SK-N-SH treated with all-trans-retinoic acid at 6 μM for 48 hours (cell line): ENCODE measurements around the gene RPS19BP1.

ENCODE experiments used
- ATAC-seq: fragments of 200-7000 bp; cut with Tn5 transposase; 3 replicates; pipeline ENCODE4 v1.9.1; 2020; ENCODE audit warnings: mild to moderate bottlenecking, moderate library complexity
- ARNTL ChIP-seq: fragments of 450-650 bp; formaldehyde crosslinking; IDR thresholded peaks from 2 replicates; pipeline ENCODE4 v1.5.0; 2020; ENCODE audit warnings: low read depth, mild to moderate bottlenecking, moderate library complexity, borderline replicate concordance
- BACH2 ChIP-seq: fragments of 250-450 bp; sonication (Bioruptor Pico); IDR thresholded peaks from 2 replicates; pipeline ENCODE4 v1.9.0; 2021; ENCODE audit warnings: mild to moderate bottlenecking, borderline replicate concordance
- CSDC2 ChIP-seq: fragments of 250-450 bp; sonication (Bioruptor Pico); IDR thresholded peaks from 2 replicates; pipeline ENCODE4 v1.5.0; 2020; ENCODE audit warnings: mild to moderate bottlenecking, moderate library complexity
- CSRNP3 ChIP-seq: fragments of 250-450 bp; sonication (Bioruptor Pico); IDR thresholded peaks from 2 replicates; pipeline ENCODE4 v1.5.1; 2021; ENCODE audit warnings: mild to moderate bottlenecking, moderate library complexity
- ESRRG ChIP-seq: fragments of 250-450 bp; sonication (Bioruptor Pico); IDR thresholded peaks from 2 replicates; pipeline ENCODE4 v1.6.1; 2021; ENCODE audit warnings: mild to moderate bottlenecking
- GLIS3 ChIP-seq: fragments of 250-450 bp; sonication (Bioruptor Pico); IDR thresholded peaks from 2 replicates; pipeline ENCODE4 v1.5.0; 2020; ENCODE audit warnings: mild to moderate bottlenecking, moderate library complexity
- ISL1 ChIP-seq: fragments of 250-450 bp; sonication (Bioruptor Pico); IDR thresholded peaks from 2 replicates; pipeline ENCODE4 v2.1.2; 2022; ENCODE audit warnings: mild to moderate bottlenecking, moderate library complexity
- OSR1 ChIP-seq: fragments of 250-450 bp; sonication (Bioruptor Pico); IDR thresholded peaks from 2 replicates; pipeline ENCODE4 v1.8.0; 2022; ENCODE audit warnings: moderate library complexity, mild to moderate bottlenecking, inconsistent platforms
- PATZ1 ChIP-seq: fragments of 250-450 bp; sonication (Bioruptor Pico); IDR thresholded peaks from 2 replicates; pipeline ENCODE4 v1.8.0; 2020; ENCODE audit warnings: mild to moderate bottlenecking, moderate library complexity, borderline replicate concordance
- PPARA ChIP-seq: fragments of 250-450 bp; sonication (Bioruptor Pico); IDR thresholded peaks from 2 replicates; pipeline ENCODE4 v1.5.0; 2020; ENCODE audit warnings: mild to moderate bottlenecking, borderline replicate concordance
- RARB ChIP-seq: fragments of 250-450 bp; sonication (Bioruptor Pico); IDR thresholded peaks from 2 replicates; pipeline ENCODE4 v1.8.0; 2021; ENCODE audit warnings: mild to moderate bottlenecking, moderate library complexity
- SNAI2 ChIP-seq: fragments of 250-450 bp; sonication (Bioruptor Pico); IDR thresholded peaks from 2 replicates; pipeline ENCODE4 v1.5.0; 2020; ENCODE audit warnings: mild to moderate bottlenecking, moderate library complexity
- TCF4 ChIP-seq: fragments of 250-450 bp; sonication (Bioruptor Pico); IDR thresholded peaks from 2 replicates; pipeline ENCODE4 v1.8.0; 2021; ENCODE audit warnings: mild to moderate bottlenecking, moderate library complexity, borderline replicate concordance
- TOX ChIP-seq: fragments of 250-450 bp; sonication (Bioruptor Pico); IDR thresholded peaks from 2 replicates; pipeline ENCODE4 v1.8.0; 2021; ENCODE audit warnings: mild to moderate bottlenecking, moderate library complexity, borderline replicate concordance
- ZC3H10 ChIP-seq: fragments of 250-450 bp; sonication (Bioruptor Pico); IDR thresholded peaks from 2 replicates; pipeline ENCODE4 v1.5.1; 2021; ENCODE audit warnings: mild to moderate bottlenecking, moderate library complexity
- ZFP3 ChIP-seq: fragments of 250-450 bp; sonication (Bioruptor Pico); IDR thresholded peaks from 2 replicates; pipeline ENCODE4 v1.5.0; 2020; ENCODE audit warnings: mild to moderate bottlenecking, moderate library complexity
- ZFP30 ChIP-seq: fragments of 450-650 bp; formaldehyde crosslinking; IDR thresholded peaks from 2 replicates; pipeline ENCODE4 v1.5.0; 2022; ENCODE audit warnings: mild to moderate bottlenecking, moderate library complexity
- ZNF565 ChIP-seq: fragments of 450-650 bp; formaldehyde crosslinking; conservative IDR thresholded peaks from 2 replicates; pipeline ENCODE4 v1.5.0; 2020; ENCODE audit warnings: low read depth, mild to moderate bottlenecking, moderate library complexity
- ZNF70 ChIP-seq: fragments of 450-650 bp; formaldehyde crosslinking; IDR thresholded peaks from 2 replicates; pipeline ENCODE4 v1.5.0; 2020; ENCODE audit warnings: mild to moderate bottlenecking, moderate library complexity
- TF ChIP-seq, protein P1 (sequence below): fragments of 250-450 bp; sonication (Bioruptor Pico); IDR thresholded peaks from 2 replicates; pipeline ENCODE4 v1.5.0; 2020; ENCODE audit warnings: mild to moderate bottlenecking, moderate library complexity
- TF ChIP-seq, protein P2 (sequence below): fragments of 250-450 bp; sonication (Bioruptor Pico); IDR thresholded peaks from 2 replicates; pipeline ENCODE4 v1.8.0; 2021; ENCODE audit warnings: low read depth, mild to moderate bottlenecking, moderate library complexity, borderline replicate concordance
- TF ChIP-seq, protein P3 (sequence below): fragments of 250-450 bp; sonication (Bioruptor Pico); IDR thresholded peaks from 2 replicates; pipeline ENCODE4 v1.5.1; 2020; ENCODE audit warnings: low read depth, mild to moderate bottlenecking, moderate library complexity

Gene RPS19BP1

DNA sequence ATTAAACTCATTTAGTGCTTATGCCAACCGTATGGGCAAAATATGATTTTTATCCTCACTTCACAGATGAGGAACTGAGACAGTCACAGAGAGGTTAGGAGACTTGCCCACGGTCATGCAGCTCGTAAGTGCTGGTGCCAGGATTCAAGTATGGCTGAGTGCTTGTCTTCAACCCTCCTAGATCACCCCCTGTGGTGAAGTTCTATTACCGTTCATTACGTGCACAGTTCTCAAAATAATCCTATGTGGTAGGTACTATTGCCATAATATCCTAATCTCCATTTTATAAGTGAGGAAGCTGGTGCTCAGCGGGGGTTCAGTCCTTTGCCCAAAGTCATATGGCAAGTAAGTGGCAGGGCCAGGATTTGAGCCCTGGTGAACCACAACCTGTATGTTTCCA lies 28.9 kb downstream of the RPS19BP1 start:
- no peak for ATAC-seq
- TF ChIP-seq SNAI2 (CRISPR knock-in tag) (no peak), PPARA (CRISPR knock-in tag) (no peak), TOX (no peak)

DNA sequence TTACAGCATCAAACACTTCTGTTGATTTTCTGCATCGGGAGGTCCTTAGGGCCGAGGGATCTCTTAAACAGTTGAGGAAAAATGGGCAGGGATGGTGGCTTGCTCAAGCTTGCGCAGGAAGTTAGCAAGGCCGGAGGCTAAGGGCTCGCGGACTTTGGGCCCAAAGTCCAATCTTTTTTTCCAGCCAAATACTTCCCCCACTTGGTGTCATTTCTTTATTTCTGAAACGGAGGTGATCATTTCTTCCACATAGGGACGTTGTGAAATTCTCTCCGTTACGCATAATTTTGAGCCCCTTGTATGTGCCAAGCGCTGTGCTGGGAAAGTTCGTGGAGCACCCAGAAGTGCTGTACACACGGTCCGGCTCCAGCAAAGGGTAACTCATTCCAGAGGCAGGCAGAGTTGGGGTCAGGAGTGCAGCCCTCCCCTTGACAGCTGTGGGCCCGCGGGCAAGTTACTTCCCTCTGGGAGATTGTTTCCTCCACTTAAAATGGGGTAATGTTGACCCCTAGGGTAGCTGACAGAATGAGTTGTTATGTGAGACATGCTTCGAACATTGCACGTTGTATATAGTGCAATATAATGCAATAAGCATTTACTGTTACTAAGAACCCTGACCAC lies 29.6 kb downstream of the RPS19BP1 start:
- no peak for TF ChIP-seq ZC3H10
- ATAC-seq: no peak; the same call in 1 of the 3 replicates

DNA sequence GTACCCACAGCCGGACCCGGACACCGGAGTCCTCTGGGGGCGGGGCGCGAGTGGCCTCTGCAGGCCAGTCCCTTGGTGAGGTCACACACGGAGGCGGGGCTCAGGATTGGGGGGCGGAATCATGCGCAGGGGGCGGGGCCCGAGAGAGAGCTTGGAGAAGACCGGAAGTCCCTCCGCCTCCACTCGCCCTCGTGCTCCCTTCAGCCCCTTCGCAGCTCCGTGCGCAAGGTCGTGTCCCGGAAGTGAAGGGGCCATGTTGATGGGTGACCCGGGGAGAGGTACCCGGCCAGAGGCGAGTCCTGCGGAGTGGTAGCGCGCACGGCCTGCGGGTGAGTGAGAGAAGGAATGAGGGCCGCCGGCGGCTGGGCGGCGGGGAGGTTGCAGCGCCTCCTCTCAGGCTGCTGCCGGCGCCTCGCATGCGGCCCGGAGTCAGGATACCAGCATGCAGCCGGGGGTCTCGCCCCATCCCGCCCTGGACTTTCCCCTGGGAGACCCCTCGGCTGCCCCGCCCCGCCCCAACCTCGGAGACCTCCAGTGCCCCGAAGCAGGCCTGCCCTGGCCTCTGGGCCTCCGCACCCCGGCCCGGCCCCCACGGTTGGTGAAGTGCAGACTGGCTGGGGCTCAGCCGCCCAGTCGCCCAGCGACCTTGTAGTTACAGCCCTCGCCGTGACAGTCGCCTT lies 30.3 kb downstream of the RPS19BP1 start, which contains the start of gene MIEF1:
MIEF1 (plus strand) TSS at position 182 of the 680 bp plus-strand sequence. CDS start 9,005 bp downstream, outside the sequence.
- ATAC-seq: peak; percentile 98
- TF ChIP-seq ARNTL (CRISPR knock-in tag): no peak

GRCh38 chr22:39501644-39502108 lies 30.9 kb downstream of the RPS19BP1 start:
- TF ChIP-seq ARNTL (CRISPR knock-in tag) (no peak), ZFP3 (peak; percentile 85)
- ATAC-seq: peak; percentile 51

GRCh38 chr22:39500101-39500500 lies 32.4 kb downstream of the RPS19BP1 start:
- ATAC-seq: no peak
- TF ChIP-seq TOX (no peak), ZNF70 (CRISPR knock-in tag) (no peak), BACH2 (CRISPR knock-in tag) (no peak), ZFP30 (CRISPR knock-in tag) (no peak), PPARA (CRISPR knock-in tag) (no peak), ISL1 (CRISPR knock-in tag) (no peak), CSDC2 (CRISPR knock-in tag) (no peak), GLIS3 (CRISPR knock-in tag) (no peak), OSR1 (CRISPR knock-in tag) (no peak), ARNTL (CRISPR knock-in tag) (no peak), ESRRG (CRISPR knock-in tag) (no peak), PATZ1 (CRISPR knock-in tag) (no peak), RARB (CRISPR knock-in tag) (no peak)
- TF ChIP-seq, protein P1, sequence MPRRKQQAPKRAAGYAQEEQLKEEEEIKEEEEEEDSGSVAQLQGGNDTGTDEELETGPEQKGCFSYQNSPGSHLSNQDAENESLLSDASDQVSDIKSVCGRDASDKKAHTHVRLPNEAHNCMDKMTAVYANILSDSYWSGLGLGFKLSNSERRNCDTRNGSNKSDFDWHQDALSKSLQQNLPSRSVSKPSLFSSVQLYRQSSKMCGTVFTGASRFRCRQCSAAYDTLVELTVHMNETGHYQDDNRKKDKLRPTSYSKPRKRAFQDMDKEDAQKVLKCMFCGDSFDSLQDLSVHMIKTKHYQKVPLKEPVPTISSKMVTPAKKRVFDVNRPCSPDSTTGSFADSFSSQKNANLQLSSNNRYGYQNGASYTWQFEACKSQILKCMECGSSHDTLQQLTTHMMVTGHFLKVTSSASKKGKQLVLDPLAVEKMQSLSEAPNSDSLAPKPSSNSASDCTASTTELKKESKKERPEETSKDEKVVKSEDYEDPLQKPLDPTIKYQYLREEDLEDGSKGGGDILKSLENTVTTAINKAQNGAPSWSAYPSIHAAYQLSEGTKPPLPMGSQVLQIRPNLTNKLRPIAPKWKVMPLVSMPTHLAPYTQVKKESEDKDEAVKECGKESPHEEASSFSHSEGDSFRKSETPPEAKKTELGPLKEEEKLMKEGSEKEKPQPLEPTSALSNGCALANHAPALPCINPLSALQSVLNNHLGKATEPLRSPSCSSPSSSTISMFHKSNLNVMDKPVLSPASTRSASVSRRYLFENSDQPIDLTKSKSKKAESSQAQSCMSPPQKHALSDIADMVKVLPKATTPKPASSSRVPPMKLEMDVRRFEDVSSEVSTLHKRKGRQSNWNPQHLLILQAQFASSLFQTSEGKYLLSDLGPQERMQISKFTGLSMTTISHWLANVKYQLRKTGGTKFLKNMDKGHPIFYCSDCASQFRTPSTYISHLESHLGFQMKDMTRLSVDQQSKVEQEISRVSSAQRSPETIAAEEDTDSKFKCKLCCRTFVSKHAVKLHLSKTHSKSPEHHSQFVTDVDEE: no peak
- TF ChIP-seq, protein P2, sequence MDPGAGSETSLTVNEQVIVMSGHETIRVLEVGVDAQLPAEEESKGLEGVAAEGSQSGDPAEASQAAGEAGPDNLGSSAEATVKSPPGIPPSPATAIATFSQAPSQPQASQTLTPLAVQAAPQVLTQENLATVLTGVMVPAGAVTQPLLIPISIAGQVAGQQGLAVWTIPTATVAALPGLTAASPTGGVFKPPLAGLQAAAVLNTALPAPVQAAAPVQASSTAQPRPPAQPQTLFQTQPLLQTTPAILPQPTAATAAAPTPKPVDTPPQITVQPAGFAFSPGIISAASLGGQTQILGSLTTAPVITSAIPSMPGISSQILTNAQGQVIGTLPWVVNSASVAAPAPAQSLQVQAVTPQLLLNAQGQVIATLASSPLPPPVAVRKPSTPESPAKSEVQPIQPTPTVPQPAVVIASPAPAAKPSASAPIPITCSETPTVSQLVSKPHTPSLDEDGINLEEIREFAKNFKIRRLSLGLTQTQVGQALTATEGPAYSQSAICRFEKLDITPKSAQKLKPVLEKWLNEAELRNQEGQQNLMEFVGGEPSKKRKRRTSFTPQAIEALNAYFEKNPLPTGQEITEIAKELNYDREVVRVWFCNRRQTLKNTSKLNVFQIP: no peak
- TF ChIP-seq, all 23 proteins: peak for 0

DNA sequence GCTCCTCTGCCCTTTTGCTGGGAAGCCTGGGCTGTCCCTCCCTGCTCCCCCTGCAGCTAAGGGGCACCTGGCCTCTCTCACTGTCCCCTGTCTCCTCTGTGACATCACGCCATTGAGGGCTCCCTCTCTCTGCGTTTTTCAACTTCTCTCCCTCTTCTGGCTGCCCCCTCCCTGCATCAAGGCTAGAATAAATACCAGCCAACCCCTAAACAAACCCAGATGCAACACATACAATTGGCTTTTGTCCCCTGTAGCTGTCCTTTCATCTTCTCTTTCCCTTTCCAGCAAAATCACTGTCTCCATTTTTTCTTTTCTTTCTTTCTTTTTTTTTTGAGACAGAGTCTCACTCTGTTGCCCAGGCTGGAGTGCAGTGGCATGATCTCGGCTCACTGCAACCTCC lies 33.7 kb downstream of the RPS19BP1 start:
- no peak for ATAC-seq
- TF ChIP-seq GLIS3 (CRISPR knock-in tag): no peak
- TF ChIP-seq SNAI2 (CRISPR knock-in tag): no peak
- TF ChIP-seq, protein P3, sequence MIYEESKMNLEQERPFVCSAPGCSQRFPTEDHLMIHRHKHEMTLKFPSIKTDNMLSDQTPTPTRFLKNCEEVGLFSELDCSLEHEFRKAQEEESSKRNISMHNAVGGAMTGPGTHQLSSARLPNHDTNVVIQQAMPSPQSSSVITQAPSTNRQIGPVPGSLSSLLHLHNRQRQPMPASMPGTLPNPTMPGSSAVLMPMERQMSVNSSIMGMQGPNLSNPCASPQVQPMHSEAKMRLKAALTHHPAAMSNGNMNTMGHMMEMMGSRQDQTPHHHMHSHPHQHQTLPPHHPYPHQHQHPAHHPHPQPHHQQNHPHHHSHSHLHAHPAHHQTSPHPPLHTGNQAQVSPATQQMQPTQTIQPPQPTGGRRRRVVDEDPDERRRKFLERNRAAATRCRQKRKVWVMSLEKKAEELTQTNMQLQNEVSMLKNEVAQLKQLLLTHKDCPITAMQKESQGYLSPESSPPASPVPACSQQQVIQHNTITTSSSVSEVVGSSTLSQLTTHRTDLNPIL: no peak
- no peak for TF ChIP-seq ZNF70 (CRISPR knock-in tag)
- TF ChIP-seq TCF4: no peak
- no peak for TF ChIP-seq ARNTL (CRISPR knock-in tag)
- no peak for TF ChIP-seq CSRNP3 (CRISPR knock-in tag)
- no peak for TF ChIP-seq PPARA (CRISPR knock-in tag)
- no peak for TF ChIP-seq TOX
- no peak for TF ChIP-seq ZFP3
- no peak for TF ChIP-seq ZNF565 (CRISPR knock-in tag)
